HG03575 (cell line): ENCODE measurements around the gene RAF1.
"Not testable (repeated sequence)": the region's sequence is repeated elsewhere in the genome, so short reads cannot be mapped to it uniquely, and the experiment has no call there.

Source experiments
- ATAC-seq: cut with Tn5 transposase; IDR thresholded peaks from one replicate; pipeline ENCODE4 v1.9.1; 2021; ENCODE audit not compliant: unreplicated experiment, insufficient number of reproducible peaks, low FRiP score; ENCODE audit errors: extremely low read depth

The RAF1 gene

DNA sequence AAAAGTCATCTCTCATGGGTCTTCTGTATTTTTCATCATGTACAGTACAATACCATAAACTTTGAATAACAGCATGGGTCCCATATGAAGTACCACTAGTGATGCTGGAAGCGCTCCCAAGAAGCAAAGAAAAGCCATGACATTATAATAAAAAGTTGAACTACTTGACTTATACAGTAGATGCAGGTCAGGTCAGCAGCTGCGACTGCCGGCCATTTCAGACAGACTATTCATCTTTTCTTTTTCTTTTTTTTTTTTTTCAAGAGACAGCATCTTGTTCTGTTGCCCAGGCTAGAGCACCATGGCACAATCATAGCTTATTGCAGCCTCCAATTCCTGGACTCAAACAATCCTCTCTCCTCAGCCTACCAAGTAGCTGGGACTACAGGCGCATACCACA is 10.2 kb downstream of the RAF1 start:
- no peak for ATAC-seq

DNA sequence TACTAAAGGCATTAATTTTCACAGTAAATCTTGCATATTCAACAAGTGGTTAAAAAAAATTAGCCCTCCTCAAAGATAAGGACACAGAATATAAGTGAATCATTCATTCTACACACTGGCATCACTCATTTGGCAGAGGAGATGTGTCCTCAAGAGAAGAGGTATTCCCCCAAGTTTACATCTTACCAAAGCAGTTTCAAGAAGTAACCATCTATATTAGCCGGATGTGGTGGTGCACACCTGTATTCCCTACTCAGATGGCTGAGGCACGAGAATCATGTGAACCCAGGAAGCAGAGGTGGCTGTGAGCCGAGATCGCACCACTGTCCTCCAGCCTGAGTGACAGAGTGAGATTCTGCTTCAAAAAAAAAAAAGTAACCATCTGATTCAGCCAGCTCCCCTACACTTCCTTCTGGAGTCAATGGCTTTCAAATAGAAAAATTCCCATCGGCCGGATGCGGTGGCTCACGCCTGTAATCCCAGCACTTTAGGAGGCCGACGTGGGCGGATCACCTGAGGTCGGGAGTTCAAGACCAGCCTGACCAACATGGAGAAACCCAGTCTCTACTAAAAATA is 15.4 kb downstream of the RAF1 start:
- peak; percentile 61 for ATAC-seq

DNA sequence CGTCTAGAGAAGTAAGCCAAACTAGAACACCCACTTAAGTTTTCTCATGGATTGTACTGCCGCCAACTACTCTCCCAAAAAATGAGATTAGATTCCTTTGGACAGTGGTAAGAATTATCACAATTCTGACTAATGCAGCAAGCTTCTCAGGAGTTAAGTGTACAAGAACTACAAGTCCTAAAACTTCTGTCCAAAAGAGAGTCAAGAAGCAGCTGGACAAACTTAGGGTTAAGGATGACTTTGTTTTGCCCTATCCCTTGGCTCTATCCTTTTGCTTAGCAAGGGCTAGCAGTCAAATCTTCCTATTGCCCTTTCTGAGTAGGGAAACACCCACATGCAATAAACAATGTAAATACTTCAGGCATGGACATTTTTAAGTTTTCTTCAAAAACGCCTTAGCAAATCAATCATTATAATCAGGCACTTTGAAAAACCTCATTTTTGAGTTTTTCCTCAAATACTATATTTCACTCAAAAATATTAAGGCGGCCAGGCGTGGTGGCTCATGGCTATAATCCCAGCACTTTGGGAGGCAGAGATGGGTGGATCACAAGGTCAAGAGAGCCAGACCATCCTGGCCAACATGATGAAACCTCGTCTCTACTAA is 19.5 kb downstream of the RAF1 start:
- ATAC-seq = no peak

DNA sequence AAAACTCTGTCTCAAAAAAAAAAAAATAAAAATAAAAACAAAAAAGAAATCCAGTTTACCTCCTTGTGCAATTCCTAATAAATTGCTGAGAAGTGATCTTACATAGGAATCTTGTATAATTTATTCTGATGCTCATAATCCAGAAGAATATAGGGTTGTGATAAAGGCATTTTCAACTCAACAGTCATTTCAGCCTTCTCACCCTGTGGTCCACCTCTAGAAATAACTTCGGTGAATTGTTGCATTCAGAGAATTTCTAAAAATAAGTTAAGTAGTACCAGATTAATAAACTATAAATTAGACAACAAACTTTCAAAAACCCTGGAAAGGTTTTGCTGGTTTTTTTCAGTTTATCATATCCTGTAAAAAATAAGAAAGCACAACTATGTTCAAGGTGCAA is 20.2 kb downstream of the RAF1 start:
- no peak for ATAC-seq

DNA sequence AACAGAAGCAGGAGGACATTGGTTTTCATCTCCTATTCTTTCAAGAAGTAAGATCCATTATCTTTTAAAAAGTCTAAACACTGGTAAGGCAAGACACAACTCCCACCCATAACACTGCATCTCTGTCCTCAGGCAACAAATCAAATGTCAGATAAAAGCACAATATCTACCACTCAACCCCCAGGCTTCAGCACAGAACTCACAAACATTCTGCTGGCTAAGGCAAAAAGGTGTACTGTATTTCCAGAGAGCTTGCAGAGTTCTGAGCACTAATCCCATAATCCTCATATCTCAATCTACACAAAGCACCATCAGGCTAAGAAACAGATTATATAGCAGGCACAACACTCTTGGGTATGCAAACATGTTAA is 20.9 kb downstream of the RAF1 start:
- no peak for ATAC-seq

DNA sequence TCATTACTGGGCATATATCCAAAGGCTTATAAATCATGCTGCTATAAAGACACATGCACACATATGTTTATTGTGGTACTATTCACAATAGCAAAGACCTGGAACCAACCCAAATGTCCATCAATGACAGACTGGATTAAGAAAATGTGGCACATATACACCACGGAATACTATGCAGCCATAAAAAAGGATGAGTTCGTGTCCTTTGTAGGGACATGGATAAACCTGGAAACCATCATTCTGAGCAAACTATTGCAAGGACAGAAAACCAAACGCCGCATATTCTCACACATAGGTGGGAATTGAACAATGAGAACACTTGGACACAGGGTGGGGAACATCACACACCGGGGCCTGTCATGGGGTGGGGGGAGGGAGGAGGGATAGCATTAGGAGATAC is 23.1 kb downstream of the RAF1 start:
- ATAC-seq = not testable (repeated sequence)

DNA sequence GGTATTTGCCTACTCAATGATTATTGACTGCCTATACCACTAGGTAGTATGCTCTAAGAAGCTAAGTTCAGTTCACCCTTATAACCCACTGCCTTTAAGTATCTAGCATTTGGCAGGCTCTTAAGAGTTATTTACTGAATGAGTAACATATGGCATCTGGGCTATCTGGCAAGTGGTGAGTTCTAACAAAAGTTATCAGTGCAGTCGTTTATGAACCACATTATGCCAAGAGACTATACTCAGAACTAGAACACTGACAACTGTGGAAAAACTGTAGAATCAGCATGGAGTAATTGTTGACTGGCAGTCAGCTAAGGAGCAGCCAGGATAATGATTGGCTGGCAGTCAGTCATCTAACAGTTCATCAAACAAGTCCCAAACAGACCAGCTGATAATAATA is 25.8 kb downstream of the RAF1 start:
- ATAC-seq = no peak

DNA sequence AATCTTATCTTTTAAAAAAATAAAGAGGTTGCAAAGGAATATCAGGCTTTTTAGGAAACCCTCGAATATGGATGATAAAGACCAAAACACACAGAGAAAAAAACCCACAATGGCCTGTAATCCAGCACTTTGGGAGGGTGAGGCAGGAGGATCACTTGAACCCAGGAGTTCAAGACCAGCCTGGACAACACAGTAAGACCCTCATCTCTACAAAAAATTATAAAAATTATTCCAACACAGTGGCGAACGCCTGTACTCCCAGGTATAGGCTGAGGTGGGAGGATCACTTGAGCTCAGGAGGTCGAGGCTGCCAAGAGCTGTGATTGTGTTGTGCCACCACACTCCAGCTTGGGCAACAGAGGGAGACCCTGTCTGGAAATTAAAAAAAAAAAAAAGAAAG is 30.8 kb downstream of the RAF1 start:
- ATAC-seq = no peak

DNA sequence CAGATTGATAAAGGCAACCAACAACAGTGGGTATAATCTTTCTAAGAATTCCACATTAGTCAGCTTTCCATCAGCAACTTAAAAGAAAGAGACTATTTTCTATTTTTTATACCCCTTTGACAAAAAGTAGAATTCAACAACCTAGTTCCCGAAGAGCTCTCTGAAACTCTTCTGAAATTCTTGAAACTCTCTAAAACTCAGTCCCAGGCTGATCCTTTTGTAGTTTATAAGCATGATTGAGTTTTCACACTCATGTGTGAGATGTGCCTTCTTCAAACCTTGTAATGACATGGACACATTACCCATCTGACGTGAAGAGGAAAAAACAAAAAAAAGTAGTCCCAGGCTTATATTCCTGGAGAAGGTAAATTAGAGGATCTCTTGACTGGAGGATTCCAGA is 31.4 kb downstream of the RAF1 start:
- no peak for ATAC-seq

DNA sequence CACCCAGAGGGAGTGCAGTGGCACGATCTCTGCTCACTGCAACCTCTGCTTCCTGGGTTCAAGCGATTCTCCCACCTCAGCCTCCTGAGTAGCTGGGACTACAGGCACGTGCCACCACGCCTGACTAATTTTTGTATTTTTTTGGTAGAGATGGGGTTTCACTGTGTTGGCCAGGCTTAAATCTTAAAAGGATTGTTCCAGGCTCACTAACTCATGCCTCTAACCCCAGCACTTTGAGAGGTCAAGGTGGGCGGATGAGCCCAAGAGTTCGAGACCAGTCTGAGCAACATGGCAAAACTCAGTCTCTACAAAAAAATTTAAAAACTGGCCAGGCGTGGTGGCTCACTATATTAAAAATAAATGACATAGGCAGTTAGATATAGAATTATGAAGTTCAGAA is 33.1 kb downstream of the RAF1 start:
- ATAC-seq = not testable (repeated sequence)

DNA sequence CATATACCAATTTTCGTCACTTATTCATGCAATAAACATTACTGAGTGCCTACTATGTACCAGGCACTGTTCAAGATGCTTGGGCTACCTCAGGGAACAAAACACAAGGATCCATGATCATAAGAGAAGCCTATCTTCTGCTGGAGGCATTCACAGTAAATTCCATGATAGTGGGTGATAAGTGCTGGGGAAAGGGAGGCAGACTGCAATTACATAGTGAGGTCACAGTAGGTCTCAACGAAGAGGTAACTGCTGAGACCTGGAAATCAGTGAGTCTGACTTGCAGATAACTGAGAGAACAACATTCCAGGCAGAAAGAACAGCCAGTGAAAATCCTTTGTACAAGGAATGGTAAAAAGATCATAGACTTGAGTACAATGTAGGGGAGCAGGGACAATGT is 33.6 kb downstream of the RAF1 start:
- ATAC-seq = no peak

DNA sequence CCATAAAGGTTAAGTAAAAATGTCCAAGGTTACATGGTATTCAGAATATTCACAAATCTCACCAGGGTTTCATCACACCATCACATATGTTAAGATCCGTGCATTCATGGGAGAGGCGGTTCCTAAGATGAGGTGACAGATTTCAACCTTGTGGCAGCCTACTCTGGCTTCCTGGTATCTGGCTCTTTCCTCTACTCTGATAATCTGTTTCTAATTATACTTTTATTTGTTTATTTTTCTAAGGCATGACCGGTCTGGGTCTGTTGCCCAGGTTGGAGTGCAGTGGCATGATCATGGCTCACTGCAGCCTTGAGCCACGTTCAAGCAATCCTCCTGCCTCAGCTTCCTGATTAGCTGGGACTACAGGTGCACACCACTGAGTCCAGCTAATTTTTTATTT is 34.4 kb downstream of the RAF1 start:
- no peak for ATAC-seq

DNA sequence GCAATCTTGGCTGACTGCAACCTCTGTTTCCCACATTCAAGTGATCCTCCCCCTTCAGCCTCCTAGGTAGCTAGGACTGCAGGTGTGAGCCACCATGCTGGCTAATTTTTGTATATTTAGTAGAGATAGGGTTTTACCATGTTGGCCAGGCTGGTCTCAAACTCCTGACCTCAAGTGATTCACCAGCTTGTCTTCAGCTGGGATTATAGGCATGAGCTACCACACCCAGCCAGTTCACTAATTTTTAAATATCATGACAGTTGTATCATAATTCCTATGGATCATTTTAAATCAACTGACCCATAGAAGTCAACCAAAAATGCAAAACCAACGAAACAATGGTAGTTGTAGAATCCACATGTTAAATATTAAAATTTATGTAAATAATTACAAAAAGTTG is 35.1 kb downstream of the RAF1 start:
- ATAC-seq = no peak

DNA sequence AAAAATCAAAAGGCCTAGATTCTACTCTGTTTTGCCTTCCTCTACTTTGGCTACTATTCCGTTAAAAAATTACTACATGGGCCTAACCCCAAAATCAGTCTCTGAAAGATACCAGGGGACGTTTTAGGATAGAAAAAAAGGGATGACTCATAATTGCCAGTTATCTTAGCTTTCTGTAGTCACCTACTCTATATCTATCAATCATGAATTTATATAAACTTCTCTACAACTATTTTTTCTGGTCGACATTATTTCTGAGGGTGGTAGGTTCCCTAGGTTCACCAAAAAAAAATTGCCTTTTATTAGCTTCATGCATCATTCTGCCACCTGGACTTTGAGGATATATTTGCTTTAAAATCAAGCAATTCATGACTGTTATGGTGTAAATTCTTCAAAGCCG is 36.5 kb downstream of the RAF1 start:
- no peak for ATAC-seq

DNA sequence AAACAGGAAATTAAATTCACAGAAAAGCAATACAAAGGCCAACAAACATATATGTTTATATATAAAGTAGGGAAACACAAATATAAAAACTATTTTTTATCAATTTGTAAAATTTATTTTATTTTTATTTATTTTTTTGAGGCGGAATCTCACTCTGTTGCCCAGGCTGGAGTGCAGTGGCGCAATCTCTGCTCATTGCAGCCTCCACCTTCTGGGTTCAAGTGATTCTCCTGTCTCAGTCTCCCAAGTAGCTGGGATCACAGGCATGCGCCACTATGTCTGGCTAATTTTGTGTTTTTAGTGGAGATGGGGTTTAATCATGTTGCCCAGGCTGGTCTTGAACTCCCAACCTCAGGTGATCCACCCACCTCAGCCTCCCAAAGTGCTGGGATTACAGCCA is 39.0 kb downstream of the RAF1 start:
- not testable (repeated sequence) for ATAC-seq

DNA sequence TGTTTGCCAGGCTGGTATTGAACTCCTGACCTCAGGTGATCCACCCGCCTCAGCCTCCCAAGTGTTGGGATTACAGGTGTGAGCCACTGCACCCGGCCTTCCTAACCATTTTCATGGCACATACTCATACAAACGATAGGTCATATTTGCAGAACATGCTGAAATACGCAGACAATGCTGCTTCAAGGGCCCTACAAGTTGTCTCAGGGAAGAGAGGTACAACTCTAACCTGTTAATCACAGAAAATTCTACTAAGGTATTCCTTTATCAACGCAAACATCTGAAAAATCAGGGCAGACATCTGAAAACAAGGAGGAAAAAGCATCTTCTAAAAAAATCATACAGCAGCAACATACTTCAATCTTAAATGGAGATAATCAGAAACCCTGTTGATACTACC is 39.9 kb downstream of the RAF1 start:
- no peak for ATAC-seq

DNA sequence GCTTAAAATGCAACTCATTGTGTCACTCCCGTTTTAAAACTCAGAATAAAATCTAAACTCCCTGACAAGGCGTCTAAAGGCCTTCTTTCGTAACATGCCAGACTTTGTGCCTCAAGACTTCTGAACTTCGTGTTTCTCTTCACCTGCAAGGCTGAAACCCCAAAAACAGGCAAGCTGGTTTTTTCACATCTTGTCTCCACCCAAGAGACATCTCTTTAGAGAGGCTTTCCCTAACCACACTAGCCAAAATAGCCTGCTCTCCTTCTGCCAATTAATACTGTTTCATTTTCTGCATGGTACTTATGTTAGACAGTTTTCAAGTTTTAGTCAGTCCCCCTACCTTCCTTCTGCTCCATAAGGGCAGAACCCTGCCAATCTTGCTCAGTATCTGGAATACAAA is 41.6 kb downstream of the RAF1 start:
- ATAC-seq = no peak

DNA sequence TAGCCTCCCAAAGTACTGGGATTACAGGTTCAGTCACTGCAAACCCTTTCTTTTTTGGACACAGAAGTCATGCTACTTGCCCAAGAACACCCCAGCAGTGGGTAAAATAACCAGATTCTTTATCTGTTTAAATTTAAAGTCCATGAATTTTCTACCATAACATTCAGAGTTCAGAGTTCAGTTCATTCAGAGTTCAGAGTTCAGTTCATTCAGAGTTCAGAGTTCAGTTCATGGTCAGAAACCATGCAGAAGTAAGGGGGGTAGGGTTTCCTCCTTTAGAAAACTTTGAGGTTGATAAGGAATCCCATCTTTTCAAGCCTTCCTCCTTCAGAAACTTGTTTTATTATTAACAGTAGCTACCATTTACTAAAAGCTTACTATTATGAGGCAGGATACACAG is 43.2 kb downstream of the RAF1 start:
- ATAC-seq = no peak

DNA sequence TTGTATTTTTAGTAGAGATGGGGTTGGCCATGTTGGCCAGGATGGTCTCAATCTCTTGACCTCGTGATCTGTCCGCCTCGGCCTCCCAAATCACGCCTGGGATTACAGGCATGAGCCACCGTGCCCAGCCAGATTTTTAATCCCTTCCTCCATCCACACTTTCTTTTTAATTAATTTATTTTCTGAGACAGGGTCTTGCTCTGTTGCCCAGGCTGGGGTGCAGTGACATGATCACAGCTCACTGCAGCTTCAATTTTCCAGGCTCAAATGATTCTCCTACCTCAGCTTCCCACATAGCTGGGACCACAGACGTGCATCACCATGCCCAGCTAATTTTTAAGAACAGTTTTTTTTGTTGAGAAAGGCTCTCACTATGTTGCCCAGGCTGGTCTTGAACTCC is 43.6 kb downstream of the RAF1 start:
- no peak for ATAC-seq

DNA sequence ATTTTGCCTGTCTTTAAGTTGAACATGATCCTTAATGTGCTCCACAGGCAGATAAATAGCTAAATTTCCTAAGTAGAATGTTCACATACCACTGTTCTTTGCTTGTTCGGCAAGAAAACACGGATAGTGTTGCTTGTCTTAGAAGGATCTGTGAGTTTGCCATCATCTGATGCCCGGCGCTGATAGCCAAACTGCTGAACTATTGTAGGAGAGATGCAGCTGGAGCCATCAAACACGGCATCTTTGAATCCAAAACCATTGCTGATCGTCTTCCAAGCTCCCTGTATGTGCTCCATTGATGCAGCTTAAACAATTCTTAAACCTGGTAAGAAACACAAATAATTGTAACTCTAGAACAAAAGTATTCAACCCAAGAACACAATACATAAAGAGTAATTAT is 45.5 kb downstream of the RAF1 start:
- ATAC-seq = no peak

DNA sequence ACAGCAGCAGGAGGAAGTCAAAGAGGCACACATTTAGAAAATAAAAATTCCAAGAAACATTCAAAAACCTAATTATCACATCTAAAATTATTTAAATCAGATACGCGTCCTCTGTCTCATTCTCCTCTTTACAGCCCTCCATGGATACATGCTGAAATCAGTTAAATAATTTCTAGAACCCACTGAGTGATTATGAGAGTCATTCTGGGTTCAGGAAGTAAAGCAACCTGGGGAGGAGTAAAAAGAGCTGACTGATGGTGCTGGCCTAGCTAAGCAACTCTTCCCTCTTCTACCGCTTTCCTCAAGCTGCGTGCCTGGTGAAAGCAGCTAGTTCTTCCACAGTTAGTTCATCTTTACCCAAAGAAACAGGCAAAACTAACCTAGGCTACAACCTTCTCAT is 48.7 kb downstream of the RAF1 start:
- ATAC-seq = no peak
